Heart right ventricle (tissue), 16 donors: ENCODE results near the gene ASMTL. TPM values are rescaled to one million over a fixed set of nuclear protein-coding genes. Genes with fewer than 3 reads are reported as not detected.
A peak's percentile ranks its signal among the peaks of the same experiment; 100 is the strongest.

Source experiments
- ATAC-seq, 8 donors: fragments of 200-7000 bp; cut with Tn5 transposase; one replicate each; pipeline ENCODE4 v1.9.1; 2020; ENCODE audit warnings: mild to moderate bottlenecking in 8 of 8, moderate library complexity in 8 of 8, moderate number of reproducible peaks in 1 of 8
- DNase-seq, 2 donors: peaks; one replicate each; pipeline ENCODE4 v3.0.0-alpha.2; 2020
- H3K27ac ChIP-seq, 10 donors: fragments of 200-600 bp; sonication (generic) in 2 of 10; one replicate each; pipeline versions ENCODE4 v1.5.0 to v1.8.0; 2020 to 2022; ENCODE audit warnings: mild to moderate bottlenecking in 3 of 10
- H3K27me3 ChIP-seq, 7 donors: fragments of 200-600 bp; one replicate each; pipeline ENCODE4 v1.8.0; 2021 to 2022; ENCODE audit warnings: mild to moderate bottlenecking in 2 of 7
- H3K36me3 ChIP-seq, 9 donors: fragments of 200-600 bp; sonication (generic) in 1 of 9; one replicate each; pipeline versions ENCODE4 v1.5.0 to v1.8.0; 2020 to 2022; ENCODE audit warnings: mild to moderate bottlenecking in 2 of 9
- H3K4me1 ChIP-seq, 9 donors: fragments of 200-600 bp; sonication (generic) in 1 of 9; one replicate each; pipeline versions ENCODE4 v1.5.0 to v1.8.0; 2020 to 2022; ENCODE audit warnings: mild to moderate bottlenecking in 4 of 9
- H3K4me3 ChIP-seq, 10 donors: fragments of 200-600 bp; sonication (generic) in 2 of 10; one replicate each; pipeline versions ENCODE4 v1.5.0 to v1.8.0; 2020 to 2022; ENCODE audit warnings: mild to moderate bottlenecking in 7 of 10, moderate library complexity in 2 of 10
- H3K9me3 ChIP-seq, 11 donors: fragments of 200-600 bp in 10 of 11; sonication (generic) in 2 of 11; one replicate each; pipeline versions ENCODE4 v1.5.0 to v1.8.0; 2013 to 2022; ENCODE audit warnings: mild to moderate bottlenecking in 2 of 11, control low read depth in 1 of 11, moderate library complexity in 1 of 11
- CTCF ChIP-seq, 9 donors: fragments of 200-600 bp; sonication (generic) in 2 of 9; IDR thresholded peaks; one replicate each; pipeline versions ENCODE4 v1.5.0 to v1.8.0; 2021 to 2022; ENCODE audit warnings: antibody characterized with exemption in 9 of 9, mild to moderate bottlenecking in 5 of 9, moderate library complexity in 1 of 9
- WGBS, 2 donors: extraction: QIAGEN DNeasy Blood & Tissue Kit; methylation state at CpG; one replicate each; pipeline ENCODE4 v1.1.7; 2013; ENCODE audit warnings: inconsistent platforms in 1 of 2; 5-methylcytosine and 5-hydroxymethylcytosine counted together
- intact Hi-C, 10 donors: fragments of 100-400 bp; cut with DNase I; formaldehyde crosslinking; loops; one replicate each; pipeline versions ENCODE4 v1.11.1 to v1.14.2; 2022
- polyA plus RNA-seq, 2 donors: library from polyadenylated mRNA; stranded (reverse); fragments of 200-250 nt; gene quantifications; one replicate each; pipeline ENCODE4 v1.2.3, GENCODE V29; 2013
- total RNA-seq, 10 donors: library from RNA; stranded (reverse); fragmentation: NEBNext Ultra II Directional in 3 of 10; extraction: Animal tissue kit (Norgen Biotek cat#: 25700) in 3 of 10; gene quantifications; one replicate each; pipeline versions ENCODE4 v1.2.1 to v1.2.4, GENCODE V29; 2021 to 2023
- donor health status: Arrhythmogenic right ventricular cardiomyopathy.
- donor health status: ischemic (EF 13 %, LVEDD 7.1; RV severe dilation, severe dysfunction).
- donor health status: healthy with polysubstance abuse.
- donor health status: DM: no; HTN: yes; CAD: no.
- donor health status: DM: no; HTN: no; CAD: no.
- donor health status: ischemic (EF 25% LVEDD 6.9; RV normal size, moderate dysfunction).
- donor health status: ischemic (EF 25% LVEDD 5.7; RV mildly dilated, moderate dysfunction).
- donor health status: healthy.
- donor health status: DM: yes; HTN: yes; CAD: no.
- donor health status: Ischemic cardiomyopathy.
- donor health status: ischemic (EF 35%, LVEDD 5.7; RV mildly dilated, moderate dysfunction).
- donor health status: nonischemic (EF 11% LVEDD 7.7; RV severe dilation, severe dysfunction).
- donor health status: DM: yes; HTN: yes; CAD: no.
- donor health status: PGD.
- donor health status: ischemic (EF 29% LVEDD 5.4; RV normal size, mild dysfunction).
- donor health status: nonischemic (EF 23%, LVEDD 6.1; RV moderate dilation, normal function).

ASMTL gene
- total and polyA plus RNA-seq, 12 donors: 16.6 to 50.6 (median 38.3) TPM

- Histone ChIP-seq H3K9me3 (no peaks in the 10 kb centered on the region), H3K27ac (no peak overlapping the region), H3K27me3 (no peaks in the 10 kb centered on the region), H3K4me3 (no peak overlapping the region), H3K36me3 (peaks cover 0 to 47% (median 0%) of the 10 kb centered on the region in 9 donors), H3K4me1 (peaks cover 0 to 24% (median 12%) of the 10 kb centered on the region in 9 donors)
- DNase-seq (peak in 1 of 2 donors; percentile 6), ATAC-seq (no peak)
- TF ChIP-seq CTCF (IDR thresholded peaks at IDR 0.05): no peak
- intact Hi-C loops: loop anchor here in 2 of 10 donors (10.0 kb wide), 2 partner anchors 47 to 197 kb away; partner anchors contain the start of gene AKAP17A (in 1 of the 2)
- WGBS, 2 donors: 89 to 93% methylated on average over 29 of the region's 29 CpGs
These were observed 55.1 kb downstream of the ASMTL start for GRCh38 chrX:1397441-1398270.

- intact Hi-C loops: loop anchor here in 2 of 10 donors (10.0 kb wide), 2 partner anchors 48 to 198 kb away; partner anchors contain the start of gene AKAP17A (in 1 of the 2)
- TF ChIP-seq CTCF (IDR thresholded peaks at IDR 0.05): no peak
- peak in 1 of 2 donors; percentile 2 for DNase-seq
- Histone ChIP-seq H3K9me3 (no peaks in the 10 kb centered on the region), H3K4me1 (peaks cover 0 to 24% (median 12%) of the 10 kb centered on the region in 9 donors), H3K4me3 (no peak overlapping the region), H3K27ac (no peak overlapping the region), H3K36me3 (peaks cover 0 to 46% (median 0%) of the 10 kb centered on the region in 9 donors), H3K27me3 (no peaks in the 10 kb centered on the region)
- ATAC-seq: no peak
- WGBS, 2 donors: 88 to 92% methylated on average over 15 of the region's 15 CpGs
These were observed 55.7 kb downstream of the ASMTL start for GRCh38 chrX:1397001-1397400.

GRCh38 chrX:1395646-1396216 lies 57.0 kb downstream of the ASMTL start:
- H3K27me3 ChIP-seq: no peaks in the 10 kb centered on the region
- no peak overlapping the region for H3K4me3 ChIP-seq
- DNase-seq (no peak), ATAC-seq (no peak)
- WGBS, 2 donors: 95 to 98% methylated on average over 5 of the region's 5 CpGs
- peaks cover 0 to 30% (median 16%) of the 10 kb centered on the region in 9 donors for H3K4me1 ChIP-seq
- peaks cover 0 to 37% (median 0%) of the 10 kb centered on the region in 9 donors for H3K36me3 ChIP-seq
- H3K27ac ChIP-seq: no peak overlapping the region
- intact Hi-C loops: loop anchor here in 2 of 10 donors (10.0 kb wide), 2 partner anchors 49 to 199 kb away; partner anchors contain the start of gene AKAP17A (in 1 of the 2)
- H3K9me3 ChIP-seq: no peaks in the 10 kb centered on the region
- no peak for TF ChIP-seq CTCF (IDR thresholded peaks at IDR 0.05)

- H3K27ac ChIP-seq: peak overlapping the region in 3 of 10 donors; percentile 41 to 100 (median 100)
- WGBS, 2 donors: 81 to 85% methylated on average over 22 of the region's 22 CpGs
- H3K4me3 ChIP-seq: no peak overlapping the region
- ATAC-seq (no peak), DNase-seq (peak in 1 of 2 donors; percentile 17)
- peaks cover 7 to 38% (median 24%) of the 10 kb centered on the region in 9 donors for H3K4me1 ChIP-seq
- intact Hi-C loops: loop anchor here in 6 of 10 donors (5.0 to 10.0 kb wide), 4 partner anchors 50 to 200 kb away; partner anchors contain the start of genes ASMTL (in 4 of the 6) and AKAP17A (in 3 of the 6)
- no peaks in the 10 kb centered on the region for H3K27me3 ChIP-seq
- peaks cover 0 to 37% (median 4%) of the 10 kb centered on the region in 9 donors for H3K36me3 ChIP-seq
- no peaks in the 10 kb centered on the region for H3K9me3 ChIP-seq
- no peak for TF ChIP-seq CTCF (IDR thresholded peaks at IDR 0.05)
These were observed 57.8 kb downstream of the ASMTL start for GRCh38 chrX:1394731-1395501.
